GM13976 (cell line): ENCODE results near the gene C16orf90.

Source experiments
- DNase-seq: peaks from one replicate; pipeline ENCODE4 v3.0.0; 2012; ENCODE audit warnings: low spot score
- in situ Hi-C: fragments of 300-500 bp; cut with MboI; formaldehyde crosslinking; loops from one replicate; pipeline ENCODE4 v1.12.0; 2022; ENCODE audit warnings: low sequenced_read_pairs, mixed read lengths, inconsistent platforms; ENCODE audit not compliant: unreplicated experiment
- TF ChIP-seq, protein P1 (sequence below): IDR thresholded peaks from 2 replicates; pipeline ENCODE4 v1.5.1; 2012; ENCODE audit warnings: borderline replicate concordance, mild to moderate bottlenecking; ENCODE audit not compliant: insufficient read depth; ENCODE audit errors: extremely low read depth, missing control alignments, control extremely low read depth

C16orf90 gene, protein sequence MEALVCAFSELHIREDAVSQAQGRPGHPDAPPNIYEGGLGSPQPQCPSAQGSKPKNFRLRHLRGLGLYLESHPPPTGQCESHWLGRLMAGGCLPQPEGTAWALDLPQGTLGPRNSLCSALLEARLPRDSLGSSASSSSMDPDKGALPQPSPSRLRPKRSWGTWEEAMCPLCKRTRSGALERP

DNA sequence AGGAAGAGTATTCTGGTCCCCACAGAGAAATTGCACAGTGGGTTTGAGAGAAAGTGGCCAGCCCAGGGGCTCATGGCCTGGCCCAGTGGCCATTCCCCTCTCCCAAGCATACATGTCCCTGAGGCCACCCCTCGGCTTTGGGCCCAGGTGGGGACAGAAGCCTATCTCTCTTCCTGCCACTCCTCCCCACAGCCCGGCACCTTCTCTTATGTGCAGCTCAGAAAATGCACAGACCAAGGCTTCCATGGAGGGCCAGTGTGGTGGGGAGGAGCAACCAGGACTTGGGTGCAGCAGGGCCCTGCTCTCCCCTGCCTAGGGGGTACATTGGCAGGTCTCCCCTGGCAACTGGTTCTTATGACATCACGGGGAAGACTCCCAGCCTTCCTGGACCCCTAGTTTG, at the start of gene C16orf90:
TSS of gene C16orf90 (minus strand) at position 314 of the 400 bp plus-strand sequence. CDS start at position 246, 68 bp downstream.
- no peak for DNase-seq
- in situ Hi-C loops, result no loop called here
- TF ChIP-seq, protein P1, sequence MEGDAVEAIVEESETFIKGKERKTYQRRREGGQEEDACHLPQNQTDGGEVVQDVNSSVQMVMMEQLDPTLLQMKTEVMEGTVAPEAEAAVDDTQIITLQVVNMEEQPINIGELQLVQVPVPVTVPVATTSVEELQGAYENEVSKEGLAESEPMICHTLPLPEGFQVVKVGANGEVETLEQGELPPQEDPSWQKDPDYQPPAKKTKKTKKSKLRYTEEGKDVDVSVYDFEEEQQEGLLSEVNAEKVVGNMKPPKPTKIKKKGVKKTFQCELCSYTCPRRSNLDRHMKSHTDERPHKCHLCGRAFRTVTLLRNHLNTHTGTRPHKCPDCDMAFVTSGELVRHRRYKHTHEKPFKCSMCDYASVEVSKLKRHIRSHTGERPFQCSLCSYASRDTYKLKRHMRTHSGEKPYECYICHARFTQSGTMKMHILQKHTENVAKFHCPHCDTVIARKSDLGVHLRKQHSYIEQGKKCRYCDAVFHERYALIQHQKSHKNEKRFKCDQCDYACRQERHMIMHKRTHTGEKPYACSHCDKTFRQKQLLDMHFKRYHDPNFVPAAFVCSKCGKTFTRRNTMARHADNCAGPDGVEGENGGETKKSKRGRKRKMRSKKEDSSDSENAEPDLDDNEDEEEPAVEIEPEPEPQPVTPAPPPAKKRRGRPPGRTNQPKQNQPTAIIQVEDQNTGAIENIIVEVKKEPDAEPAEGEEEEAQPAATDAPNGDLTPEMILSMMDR, result no peak

DNA sequence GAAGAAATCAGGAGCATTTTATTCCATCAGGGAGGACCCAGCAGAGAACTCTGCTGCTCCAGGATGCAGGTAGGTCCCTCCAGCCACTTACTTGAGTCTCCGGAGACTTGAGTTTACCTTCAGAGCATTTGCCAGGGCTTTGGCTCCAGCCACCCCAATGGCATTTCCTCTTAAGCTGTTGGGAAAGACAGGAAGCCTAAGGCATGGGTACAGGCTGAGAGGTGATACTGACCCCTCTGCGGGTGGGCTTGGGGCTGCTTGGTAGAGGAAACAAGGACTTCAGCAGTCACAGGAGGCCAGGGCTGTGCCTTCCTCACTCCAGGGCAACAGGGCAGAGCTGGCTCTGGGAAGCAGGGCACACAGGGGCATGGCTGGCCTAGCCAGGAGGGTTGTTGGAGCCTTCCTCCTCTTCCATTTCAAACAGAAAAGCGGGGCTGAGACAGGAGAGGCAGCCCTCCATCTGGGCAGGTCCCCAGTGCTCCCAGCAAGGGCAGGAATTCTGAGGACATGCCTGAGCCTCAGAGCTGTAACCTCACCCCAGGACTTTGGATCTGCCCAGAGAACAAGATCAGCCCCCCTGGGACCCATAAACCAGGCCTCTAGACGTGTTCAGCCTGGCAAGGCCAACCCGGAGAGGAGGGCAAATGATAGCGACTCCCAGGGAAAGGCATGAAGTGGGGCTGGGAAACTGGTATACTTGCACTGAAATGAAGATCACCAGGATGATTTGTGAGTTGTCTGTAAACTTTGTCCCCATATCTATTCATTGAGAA, 47.5 kb upstream of the C16orf90 start:
- TF ChIP-seq, protein P1, result no peak
- DNase-seq, result no peak
- in situ Hi-C loops, result loop anchor here (25.0 kb wide), 2 partner anchors 120 to 345 kb away; partner anchors contain the start of genes CREBBP and DNASE1

DNA sequence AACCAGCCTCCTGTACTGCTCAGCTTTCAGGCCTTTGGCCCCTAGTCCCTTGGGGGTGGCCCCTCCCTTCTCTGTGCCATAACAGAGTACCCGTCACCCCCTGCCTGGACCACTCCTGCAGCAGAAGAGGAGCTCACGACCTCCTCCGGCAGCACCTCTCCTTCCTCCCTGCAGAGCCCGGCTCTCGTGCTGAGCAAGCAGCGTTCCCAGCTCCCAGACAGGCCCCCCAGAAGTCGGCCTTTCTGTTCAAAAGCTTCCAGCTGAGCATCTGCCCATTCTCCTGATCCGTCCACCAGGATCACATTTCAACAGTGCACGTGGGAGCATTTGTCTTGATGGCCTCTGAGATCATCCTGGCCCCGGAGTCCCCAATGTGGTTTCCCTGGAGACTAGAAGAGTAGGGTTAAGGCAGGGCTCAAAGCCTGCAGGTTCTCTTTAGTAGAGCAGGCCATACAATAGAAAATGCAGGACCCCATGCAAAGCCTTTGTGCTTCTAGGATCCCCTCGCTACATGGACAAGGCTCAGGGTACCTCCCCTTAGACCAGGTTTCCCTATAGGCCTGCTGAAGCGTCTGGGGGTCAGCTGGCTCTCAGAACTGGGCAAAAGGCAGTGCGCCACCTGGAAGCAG, 46.4 kb upstream of the C16orf90 start:
- in situ Hi-C loops, result loop anchor here (25.0 kb wide), 2 partner anchors 121 to 346 kb away; partner anchors contain the start of genes CREBBP and DNASE1
- DNase-seq, result no peak
- TF ChIP-seq, protein P1, result no peak

DNA sequence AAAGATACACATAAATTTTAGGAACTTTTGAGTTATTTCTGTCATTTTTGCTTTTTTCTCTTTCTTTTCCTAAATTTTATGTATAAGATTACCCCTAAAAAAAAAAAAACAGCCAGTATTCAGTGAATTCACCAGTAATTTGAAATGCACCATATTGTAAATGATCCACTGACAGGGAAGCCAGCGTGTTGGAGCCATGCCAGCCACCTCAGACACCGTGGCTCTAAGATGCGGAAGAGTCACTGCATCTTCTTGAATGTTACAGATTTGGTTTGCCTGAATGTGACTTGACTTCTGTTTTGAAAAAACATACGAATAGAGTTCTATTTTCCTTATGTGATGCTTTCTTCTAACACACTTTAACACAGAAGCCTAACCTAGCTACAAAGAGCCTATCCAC, 42.9 kb upstream of the C16orf90 start:
- TF ChIP-seq, protein P1, result no peak
- in situ Hi-C loops, result loop anchor here (25.0 kb wide), 2 partner anchors 124 to 349 kb away; partner anchors contain the start of genes CREBBP and DNASE1
- no peak for DNase-seq

DNA sequence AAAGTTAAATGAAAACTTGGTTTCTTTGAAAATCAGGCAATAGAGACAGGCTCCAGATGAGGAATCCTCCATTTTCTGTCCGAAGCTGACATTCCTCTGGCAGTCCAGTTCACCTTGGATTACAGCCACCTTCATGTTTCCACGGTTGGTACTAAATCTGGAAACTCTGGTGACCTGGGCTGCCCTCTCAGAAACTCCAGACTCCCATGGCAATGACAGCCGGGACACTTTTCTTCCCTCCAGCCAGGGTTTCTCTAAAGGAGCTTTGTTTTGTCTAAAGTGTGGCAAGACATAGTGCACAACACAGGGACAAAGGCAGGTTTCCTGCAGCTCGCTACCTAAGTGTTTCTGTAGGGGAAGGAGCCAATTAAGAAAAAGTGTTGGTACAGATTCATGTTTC, 41.6 kb upstream of the C16orf90 start:
- in situ Hi-C loops, result loop anchor here (25.0 kb wide), 2 partner anchors 125 to 350 kb away; partner anchors contain the start of genes CREBBP and DNASE1

DNA sequence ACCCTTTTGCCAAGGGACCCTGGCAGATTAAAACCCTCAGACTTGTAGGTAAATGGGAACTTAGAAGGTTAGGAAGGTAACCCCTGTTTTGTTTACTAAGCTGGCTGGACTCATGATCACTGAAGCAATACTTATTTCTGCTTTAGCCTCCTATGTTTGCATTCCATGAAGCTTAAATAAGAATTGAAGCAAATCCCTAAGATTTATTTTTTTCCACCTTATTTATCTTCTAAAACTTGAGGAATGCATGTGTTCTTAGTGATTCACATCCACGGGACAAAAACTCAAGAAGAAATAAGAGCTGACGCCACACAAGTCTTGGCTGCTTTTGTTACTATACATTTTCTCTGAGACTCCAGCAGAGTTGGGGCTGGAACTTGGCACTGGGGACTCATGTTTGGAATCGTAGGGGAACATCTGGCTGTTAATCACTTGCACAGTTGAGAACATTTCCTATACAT, 41.0 kb upstream of the C16orf90 start:
- TF ChIP-seq, protein P1, result no peak
- DNase-seq, result no peak
- in situ Hi-C loops, result loop anchor here (25.0 kb wide), 2 partner anchors 126 to 351 kb away; partner anchors contain the start of genes CREBBP and DNASE1

More for the DNA sequence above, 41.6 kb upstream of the C16orf90 start:
- DNase-seq, result no peak
- TF ChIP-seq, protein P1, result no peak
